Transverse colon (tissue), 4 donors: ENCODE results near the gene HSPA12A. TPM values are rescaled to one million over a fixed set of nuclear protein-coding genes. Genes with fewer than 3 reads are reported as not detected.

Source experiments
- DNase-seq: peaks from one replicate; pipeline ENCODE4 v3.0.0-alpha.2; 2019
- H3K27ac ChIP-seq, 4 donors: fragments of 200-600 bp; sonication (generic); 2 replicates each; pipeline ENCODE4 v1.5.1; 2016 to 2018; ENCODE audit warnings: inconsistent platforms in 4 of 4
- H3K27me3 ChIP-seq: fragments of 200-600 bp; sonication (generic); 2 replicates; pipeline ENCODE4 v1.5.1; 2017; ENCODE audit warnings: inconsistent platforms
- H3K36me3 ChIP-seq, 4 donors: fragments of 200-600 bp; sonication (generic); 2 replicates each; pipeline ENCODE4 v1.5.1; 2017 to 2019; ENCODE audit warnings: inconsistent platforms in 4 of 4
- H3K4me1 ChIP-seq, 4 donors: fragments of 200-600 bp; sonication (generic); 2 replicates each; pipeline ENCODE4 v1.5.1; 2017 to 2020; ENCODE audit warnings: inconsistent platforms in 4 of 4
- H3K4me3 ChIP-seq, 4 donors: fragments of 200-600 bp; sonication (generic); 1 replicate in 1 of 4; 2 replicates in 3 of 4; pipeline versions ENCODE4 v1.5.1 to v1.6.1; 2017 to 2019; ENCODE audit warnings: inconsistent platforms in 4 of 4
- H3K9me3 ChIP-seq, 2 donors: fragments of 200-600 bp; sonication (generic); 2 replicates each; pipeline ENCODE4 v1.5.1; 2017 to 2019; ENCODE audit warnings: inconsistent platforms in 2 of 2
- EP300 ChIP-seq: sonication (generic); formaldehyde crosslinking; IDR thresholded peaks from one replicate; pipeline ENCODE4 v1.6.1; 2017; ENCODE audit warnings: antibody characterized with exemption, low read depth
- POLR2A ChIP-seq: fragments of 450-650 bp; IDR thresholded peaks from one replicate; pipeline ENCODE4 v1.6.1; 2016; ENCODE audit warnings: antibody characterized with exemption, mild to moderate bottlenecking, moderate library complexity
- POLR2AphosphoS5 ChIP-seq, 3 donors: sonication (generic); formaldehyde crosslinking; IDR thresholded peaks; one replicate each; pipeline ENCODE4 v1.6.1; 2016; ENCODE audit warnings: antibody characterized with exemption in 3 of 3
- WGBS, 2 donors: methylation state at CpG; one replicate each; pipeline ENCODE4 v1.1.5; 2018; ENCODE audit warnings: low coverage in 1 of 2; 5-methylcytosine and 5-hydroxymethylcytosine counted together
- in situ Hi-C, 4 donors: fragments of 200-750 bp; cut with MboI; loops; one replicate each; pipeline versions ENCODE4 v1.15.0 to v1.15.1; 2017; ENCODE audit warnings: low sequenced_read_pairs in 3 of 4, low pct_ligation_motif_present in 1 of 4, low pct_unique_long_range_greater_than_20kb in 1 of 4
- intact Hi-C: fragments of 100-400 bp; cut with DNase I; formaldehyde crosslinking; loops from one replicate; pipeline ENCODE4 v1.15.1; 2023; ENCODE audit warnings: low total_unique reads
- total RNA-seq, 4 donors: library from RNA; depleted of rRNA; stranded (reverse); fragments of >200 nt; gene quantifications; one replicate each; pipeline ENCODE4 v1.1.0, GENCODE V29; 2016
- TF ChIP-seq, protein P1 (sequence below), 5 experiments: fragments of 200-600 bp in 3 of 5; fragments of 450-650 bp in 2 of 5; sonication (generic) in 3 of 5; IDR thresholded peaks; 1 replicate in 2 of 5; 2 replicates in 3 of 5; pipeline ENCODE4 v1.5.1; 2016 to 2017; ENCODE audit warnings: antibody characterized with exemption in 5 of 5, inconsistent platforms in 3 of 5, mild to moderate bottlenecking in 2 of 5, moderate library complexity in 1 of 5

HSPA12A gene
- total RNA-seq, 4 donors from 2014 or later = 6.4 to 52.3 (median 9.5) TPM

DNA sequence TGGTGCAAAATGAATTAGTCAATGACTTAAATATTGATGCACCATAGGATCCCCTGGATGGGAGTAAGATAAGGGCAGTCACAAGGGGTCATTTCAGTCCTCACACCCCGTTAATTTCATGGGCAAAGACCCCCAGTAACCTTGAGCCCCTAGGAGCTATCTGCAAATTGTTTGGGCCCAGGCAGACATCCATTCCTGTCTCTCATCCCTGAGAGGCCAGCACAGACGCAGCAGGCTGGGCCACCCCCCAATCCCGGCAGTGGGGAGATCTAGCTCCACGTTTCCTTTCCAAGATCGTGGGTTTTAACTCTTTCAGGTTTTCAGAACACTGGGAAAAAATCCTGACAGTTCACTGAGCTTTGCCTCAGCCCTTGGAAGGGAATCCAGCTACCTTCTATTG is 81.5 kb downstream of the HSPA12A start:
- Histone ChIP-seq H3K4me1 (peaks cover 0 to 1% (median 0%) of the 10 kb centered on the region in 4 donors), H3K4me3 (no peak overlapping the region), H3K36me3 (no peaks in the 10 kb centered on the region), H3K9me3 (no peaks in the 10 kb centered on the region), H3K27me3 (no peaks in the 10 kb centered on the region), H3K27ac (no peak overlapping the region)
- intact Hi-C loops = no loop called here
- no peak for TF ChIP-seq POLR2A
- no peak for TF ChIP-seq POLR2AphosphoS5 (IDR thresholded peaks at IDR 0.05)
- TF ChIP-seq, protein P1, sequence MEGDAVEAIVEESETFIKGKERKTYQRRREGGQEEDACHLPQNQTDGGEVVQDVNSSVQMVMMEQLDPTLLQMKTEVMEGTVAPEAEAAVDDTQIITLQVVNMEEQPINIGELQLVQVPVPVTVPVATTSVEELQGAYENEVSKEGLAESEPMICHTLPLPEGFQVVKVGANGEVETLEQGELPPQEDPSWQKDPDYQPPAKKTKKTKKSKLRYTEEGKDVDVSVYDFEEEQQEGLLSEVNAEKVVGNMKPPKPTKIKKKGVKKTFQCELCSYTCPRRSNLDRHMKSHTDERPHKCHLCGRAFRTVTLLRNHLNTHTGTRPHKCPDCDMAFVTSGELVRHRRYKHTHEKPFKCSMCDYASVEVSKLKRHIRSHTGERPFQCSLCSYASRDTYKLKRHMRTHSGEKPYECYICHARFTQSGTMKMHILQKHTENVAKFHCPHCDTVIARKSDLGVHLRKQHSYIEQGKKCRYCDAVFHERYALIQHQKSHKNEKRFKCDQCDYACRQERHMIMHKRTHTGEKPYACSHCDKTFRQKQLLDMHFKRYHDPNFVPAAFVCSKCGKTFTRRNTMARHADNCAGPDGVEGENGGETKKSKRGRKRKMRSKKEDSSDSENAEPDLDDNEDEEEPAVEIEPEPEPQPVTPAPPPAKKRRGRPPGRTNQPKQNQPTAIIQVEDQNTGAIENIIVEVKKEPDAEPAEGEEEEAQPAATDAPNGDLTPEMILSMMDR (IDR thresholded peaks at IDR 0.05) = no peak
- no peak for TF ChIP-seq EP300
- WGBS, 2 donors = 28 to 60% methylated on average over 1 to 5 of the region's 5 CpGs
- in situ Hi-C loops = loop anchor here in 1 of 4 donors (25.0 kb wide), 1 partner anchor 501 kb away; no protein-coding TSS in a partner anchor
- DNase-seq = no peak

DNA sequence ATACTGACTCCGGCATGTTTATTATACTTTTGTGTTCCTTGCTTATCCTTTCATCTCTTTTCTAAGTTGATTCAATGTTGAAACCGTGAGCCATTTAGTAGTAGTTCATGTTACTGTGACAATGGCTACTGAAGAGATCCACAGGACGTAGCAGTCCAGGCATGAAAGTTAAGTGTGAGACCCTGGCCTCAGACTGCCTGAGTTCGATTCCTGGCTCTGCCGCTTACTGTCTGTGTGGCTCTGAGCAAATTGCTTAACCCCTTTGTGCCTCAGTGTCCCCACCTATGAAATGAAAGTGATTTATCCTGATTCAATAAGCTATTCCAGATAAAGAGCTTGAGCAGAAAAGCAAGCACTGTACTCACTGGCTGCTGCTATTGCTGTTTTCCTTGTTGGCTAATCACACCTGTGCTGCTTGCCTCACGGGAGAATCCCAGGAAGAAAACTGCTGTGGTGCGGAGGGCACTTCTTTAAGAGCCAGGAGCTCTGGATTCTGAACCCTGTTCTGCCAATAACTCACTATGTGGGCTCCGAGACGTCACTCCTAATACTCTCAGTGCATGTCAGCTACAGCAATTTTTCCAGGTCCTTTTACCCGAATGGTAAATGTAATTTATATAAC is 83.2 kb downstream of the HSPA12A start:
- no peaks in the 10 kb centered on the region for H3K9me3 ChIP-seq
- intact Hi-C loops = no loop called here
- no peak for DNase-seq
- WGBS, 2 donors = 71 to 85% methylated on average over 8 to 10 of the region's 10 CpGs
- no peaks in the 10 kb centered on the region for H3K4me1 ChIP-seq
- no peak overlapping the region for H3K4me3 ChIP-seq
- H3K36me3 ChIP-seq = no peaks in the 10 kb centered on the region
- TF ChIP-seq POLR2AphosphoS5 (IDR thresholded peaks at IDR 0.05) (no peak), EP300 (no peak), POLR2A (no peak)
- TF ChIP-seq, protein P1 (IDR thresholded peaks at IDR 0.05) = no peak
- no peaks in the 10 kb centered on the region for H3K27me3 ChIP-seq
- in situ Hi-C loops = loop anchor here in 1 of 4 donors (25.0 kb wide), 1 partner anchor 503 kb away; no protein-coding TSS in a partner anchor
- no peak overlapping the region for H3K27ac ChIP-seq

DNA sequence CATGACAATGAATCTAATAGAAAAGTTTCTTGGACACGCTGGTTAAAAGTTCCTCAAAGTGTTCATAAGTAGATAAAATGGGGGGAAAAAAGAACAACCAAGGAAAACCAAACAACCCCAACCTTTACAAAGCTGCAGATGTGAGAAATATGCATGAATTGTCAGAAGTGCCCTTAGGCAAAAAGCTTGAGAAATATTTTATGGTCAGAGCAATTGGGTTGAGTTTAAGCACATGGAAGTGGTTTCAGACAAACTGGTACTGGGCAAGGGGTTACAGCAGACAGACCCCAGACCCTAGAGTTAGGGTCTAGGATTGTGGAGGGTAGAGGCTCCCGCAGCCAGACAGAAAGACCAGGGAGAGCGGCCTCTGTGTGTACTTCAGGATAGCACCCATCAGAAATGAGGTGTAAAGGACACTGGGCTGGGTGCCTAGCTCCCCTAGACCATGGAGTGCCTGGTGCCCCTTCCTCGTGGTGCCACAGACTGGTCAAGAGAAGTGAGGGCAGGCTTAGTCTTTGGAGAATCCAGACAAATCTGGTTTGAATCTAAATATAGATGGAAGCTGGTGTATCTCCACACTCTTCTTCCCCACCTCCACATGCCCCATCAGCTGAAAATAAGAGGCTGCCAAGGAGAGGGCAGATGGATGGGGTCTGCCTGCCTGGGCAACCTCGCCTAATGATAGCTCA is 84.4 kb downstream of the HSPA12A start:
- Histone ChIP-seq H3K4me3 (no peak overlapping the region), H3K36me3 (no peaks in the 10 kb centered on the region), H3K4me1 (no peaks in the 10 kb centered on the region), H3K27me3 (no peaks in the 10 kb centered on the region), H3K9me3 (no peaks in the 10 kb centered on the region), H3K27ac (no peak overlapping the region)
- no peak for DNase-seq
- TF ChIP-seq POLR2AphosphoS5 (IDR thresholded peaks at IDR 0.05) = no peak
- no peak for TF ChIP-seq POLR2A
- no peak for TF ChIP-seq EP300
- TF ChIP-seq, protein P1 (IDR thresholded peaks at IDR 0.05) = no peak
- intact Hi-C loops (no loop called here), in situ Hi-C loops (loop anchor here in 1 of 4 donors (25.0 kb wide), 1 partner anchor 504 kb away; no protein-coding TSS in a partner anchor)
- WGBS, 2 donors = 88 to 96% methylated on average over 2 to 5 of the region's 5 CpGs

DNA sequence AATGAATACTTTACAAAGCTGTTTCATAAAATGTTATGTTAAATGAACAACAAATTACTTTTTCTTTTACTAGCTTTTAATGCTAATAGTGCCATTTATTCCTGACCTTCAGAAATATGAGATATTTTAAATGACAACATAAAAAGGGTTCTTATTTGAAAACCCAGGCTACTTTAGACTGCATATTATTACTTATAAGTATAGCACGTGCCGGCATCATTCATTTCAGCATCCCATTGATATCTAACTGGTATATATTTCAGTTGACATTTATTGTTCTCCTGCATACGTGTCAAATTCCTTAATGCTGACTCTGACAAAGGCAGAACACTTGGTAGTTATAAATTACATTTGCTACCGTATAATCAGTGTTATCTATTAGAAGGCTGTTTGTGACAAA is 86.3 kb downstream of the HSPA12A start:
- H3K4me3 ChIP-seq = no peak overlapping the region
- no peaks in the 10 kb centered on the region for H3K36me3 ChIP-seq
- no peaks in the 10 kb centered on the region for H3K4me1 ChIP-seq
- intact Hi-C loops = no loop called here
- no peaks in the 10 kb centered on the region for H3K9me3 ChIP-seq
- WGBS, 2 donors = 82 to 87% methylated on average over 4 of the region's 4 CpGs
- no peak for DNase-seq
- no peak overlapping the region for H3K27ac ChIP-seq
- no peak for TF ChIP-seq POLR2A
- TF ChIP-seq POLR2AphosphoS5 (IDR thresholded peaks at IDR 0.05) = no peak
- TF ChIP-seq EP300 = no peak
- TF ChIP-seq, protein P1 (IDR thresholded peaks at IDR 0.05) = no peak
- no peaks in the 10 kb centered on the region for H3K27me3 ChIP-seq
- in situ Hi-C loops = loop anchor here in 1 of 4 donors (25.0 kb wide), 1 partner anchor 506 kb away; no protein-coding TSS in a partner anchor
